HUES48 (cell line): ENCODE results near the gene PXDC1.

ENCODE experiments used
- H3K27ac ChIP-seq: one replicate; pipeline ENCODE4 v1.7.0; 2013; ENCODE audit warnings: low read depth, low read length, inconsistent platforms
- H3K27me3 ChIP-seq: 2 replicates; pipeline ENCODE4 v1.6.1; 2013; ENCODE audit warnings: mild to moderate bottlenecking, low read length; ENCODE audit not compliant: control insufficient read depth, insufficient read depth
- H3K36me3 ChIP-seq: 2 replicates; pipeline ENCODE4 v1.6.1; 2013; ENCODE audit warnings: low read length; ENCODE audit not compliant: control insufficient read depth, insufficient read depth
- H3K4me1 ChIP-seq: 2 replicates; pipeline ENCODE4 v1.6.1; 2013; ENCODE audit warnings: mild to moderate bottlenecking, low read length; ENCODE audit not compliant: control insufficient read depth, insufficient read depth
- H3K4me3 ChIP-seq: 2 replicates; pipeline ENCODE4 v1.5.1; 2013; ENCODE audit warnings: mild to moderate bottlenecking, low read depth, low read length
- H3K9ac ChIP-seq: 2 replicates; pipeline ENCODE4 v1.6.1; 2013; ENCODE audit warnings: mild to moderate bottlenecking, low read depth, low read length, moderate library complexity
- H3K9me3 ChIP-seq: 2 replicates; pipeline ENCODE4 v1.6.1; 2013; ENCODE audit warnings: low read length; ENCODE audit not compliant: control insufficient read depth, insufficient read depth

PXDC1 gene, protein sequence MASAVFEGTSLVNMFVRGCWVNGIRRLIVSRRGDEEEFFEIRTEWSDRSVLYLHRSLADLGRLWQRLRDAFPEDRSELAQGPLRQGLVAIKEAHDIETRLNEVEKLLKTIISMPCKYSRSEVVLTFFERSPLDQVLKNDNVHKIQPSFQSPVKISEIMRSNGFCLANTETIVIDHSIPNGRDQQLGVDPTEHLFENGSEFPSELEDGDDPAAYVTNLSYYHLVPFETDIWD

DNA sequence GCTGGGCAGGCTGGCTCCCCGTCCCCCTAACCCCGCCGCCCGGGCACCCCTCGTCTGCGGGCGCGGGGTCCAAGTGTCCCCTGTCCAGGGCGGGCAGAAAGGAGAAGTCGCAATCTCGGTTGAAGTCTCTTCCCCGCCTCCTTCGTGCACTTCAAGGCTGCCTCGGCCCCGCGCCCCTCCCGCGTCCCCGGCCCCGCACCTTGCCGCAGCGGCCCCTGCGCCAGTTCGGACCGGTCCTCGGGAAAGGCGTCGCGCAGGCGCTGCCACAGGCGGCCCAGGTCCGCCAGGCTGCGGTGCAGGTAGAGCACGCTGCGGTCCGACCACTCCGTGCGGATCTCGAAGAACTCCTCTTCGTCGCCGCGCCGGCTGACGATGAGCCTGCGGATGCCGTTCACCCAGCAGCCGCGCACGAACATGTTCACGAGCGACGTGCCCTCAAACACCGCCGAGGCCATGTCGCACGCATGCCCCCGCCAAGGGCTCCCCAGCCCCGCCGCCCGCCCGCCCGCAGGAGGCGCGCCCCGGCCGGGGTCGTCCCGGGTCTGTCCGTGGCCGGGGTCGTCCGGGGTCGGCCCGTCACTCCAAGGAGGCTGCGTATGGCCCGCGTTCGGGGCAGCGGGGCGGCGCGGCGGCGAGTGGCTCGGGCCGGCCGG is at the start of gene PXDC1:
Gene PXDC1 (minus strand): TSS at position 637 of the 653 bp plus-strand sequence. CDS start 182 bp downstream, at position 455.
- no peaks in the 10 kb centered on the region for H3K36me3 ChIP-seq
- H3K27me3 ChIP-seq: peaks cover 65% of the 10 kb centered on the region
- peaks cover 11% of the 10 kb centered on the region for H3K4me1 ChIP-seq
- no peaks in the 10 kb centered on the region for H3K9me3 ChIP-seq
- peak within 1 kb of the TSS; percentile 67 for H3K4me3 ChIP-seq
- H3K27ac ChIP-seq: peak within 1 kb of the TSS; percentile 18
- H3K9ac ChIP-seq: no peak within 1 kb of the TSS

DNA sequence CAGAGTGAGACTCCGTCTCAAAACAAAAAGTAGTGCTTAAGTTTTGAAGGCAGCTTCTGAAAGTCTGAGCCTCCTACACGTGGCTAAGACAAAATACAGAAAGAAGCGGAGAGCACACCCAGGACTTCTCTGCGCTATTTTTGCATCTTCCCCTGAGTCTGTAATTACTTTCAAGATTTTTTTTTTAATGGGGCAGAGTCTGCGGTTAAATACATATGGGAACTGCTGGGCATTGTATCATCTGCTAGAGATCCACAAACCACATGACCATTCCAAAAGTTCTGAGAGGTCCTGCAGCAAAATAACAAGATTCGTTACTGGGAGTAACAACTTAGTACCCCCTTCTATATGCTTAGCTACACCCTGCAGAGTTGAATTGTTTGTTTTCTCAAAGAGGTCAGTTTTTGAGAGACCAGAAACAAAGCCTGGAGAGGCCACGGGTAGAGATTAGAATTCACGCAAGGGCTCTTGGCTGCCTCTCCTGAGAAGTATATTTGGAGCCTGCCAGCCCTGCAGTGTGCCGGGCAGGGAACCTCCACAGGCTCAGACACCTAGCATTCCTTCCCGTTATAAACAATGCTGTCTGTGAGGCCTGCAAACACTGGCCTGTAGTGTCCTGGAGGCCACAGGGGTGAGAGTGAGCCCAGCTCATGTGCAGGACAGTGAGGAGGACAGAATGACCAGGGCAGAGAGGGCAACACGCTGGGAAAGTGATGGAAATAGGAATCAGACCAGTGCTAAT is 49.5 kb upstream of the PXDC1 start:
- no peaks in the 10 kb centered on the region for H3K27me3 ChIP-seq
- no peak overlapping the region for H3K27ac ChIP-seq
- peaks cover 3% of the 10 kb centered on the region; the same call in 1 of the 2 replicates for H3K4me1 ChIP-seq
- no peaks in the 10 kb centered on the region for H3K9me3 ChIP-seq
- H3K9ac ChIP-seq: no peak overlapping the region
- no peaks in the 10 kb centered on the region for H3K36me3 ChIP-seq
- no peak overlapping the region for H3K4me3 ChIP-seq

DNA sequence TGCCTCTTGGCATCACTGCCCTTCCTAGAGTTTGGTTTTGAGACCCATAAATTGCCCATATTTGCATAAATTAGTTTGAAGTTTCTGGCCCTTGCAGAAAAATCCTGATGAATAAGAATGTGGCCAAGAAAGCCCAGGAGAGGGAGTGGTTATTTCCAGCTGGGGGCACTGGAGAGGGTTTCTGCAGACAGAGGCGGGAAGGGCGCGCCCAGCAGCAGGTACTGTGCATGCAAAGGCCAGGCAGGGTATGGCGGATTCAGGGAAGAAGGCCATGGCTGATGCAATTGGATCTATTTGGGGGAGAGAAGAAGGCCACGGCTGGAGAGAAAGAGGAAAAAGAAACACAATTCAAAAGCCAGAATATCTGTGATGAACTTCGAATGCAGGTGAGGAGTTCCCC is 48.2 kb upstream of the PXDC1 start:
- Histone ChIP-seq H3K9ac (no peak overlapping the region), H3K36me3 (no peaks in the 10 kb centered on the region), H3K27ac (no peak overlapping the region), H3K27me3 (no peaks in the 10 kb centered on the region), H3K4me3 (no peak overlapping the region), H3K4me1 (peaks cover 3% of the 10 kb centered on the region; the same call in 1 of the 2 replicates), H3K9me3 (no peaks in the 10 kb centered on the region)

DNA sequence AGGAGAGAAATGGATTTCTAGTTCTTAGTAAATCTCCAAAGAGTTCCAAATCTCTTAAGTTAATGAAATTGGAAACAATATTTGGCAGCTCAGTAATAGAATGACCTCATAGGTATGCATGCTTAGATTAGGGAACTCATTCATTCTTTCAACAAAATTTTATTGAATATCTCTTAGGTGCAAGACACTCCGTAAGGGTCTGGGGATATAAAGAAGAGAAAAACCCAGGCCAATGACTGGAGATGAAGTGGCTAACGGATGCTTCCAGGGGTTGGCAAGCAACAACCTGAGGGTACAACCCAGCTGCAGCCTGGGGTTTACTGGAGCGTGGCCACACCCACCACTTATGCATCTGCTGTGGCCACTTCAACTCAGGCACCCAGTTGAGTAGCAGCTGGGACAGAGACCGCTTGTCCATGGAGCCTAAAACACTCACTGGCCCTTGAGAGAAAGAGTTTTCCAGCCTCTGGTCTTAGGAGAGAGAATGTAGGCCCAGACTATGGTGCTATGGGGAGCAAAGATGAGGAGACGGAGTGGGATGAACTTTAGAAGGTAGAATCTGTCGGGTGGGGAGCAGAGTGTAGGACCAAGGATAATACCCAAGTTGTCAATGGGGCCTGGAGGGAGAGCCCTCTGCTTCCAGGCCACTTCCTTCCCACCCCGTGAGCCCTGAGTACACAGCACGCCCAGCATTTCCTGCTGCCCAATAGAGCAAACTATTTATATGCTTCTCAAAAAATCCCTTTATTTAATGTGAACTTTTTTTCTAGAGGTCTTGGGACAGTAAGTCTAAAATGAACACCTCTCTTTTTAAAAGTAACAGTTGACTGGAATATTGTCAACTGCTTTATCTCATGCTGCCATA is 46.8 kb upstream of the PXDC1 start:
- H3K4me3 ChIP-seq: no peak overlapping the region

DNA sequence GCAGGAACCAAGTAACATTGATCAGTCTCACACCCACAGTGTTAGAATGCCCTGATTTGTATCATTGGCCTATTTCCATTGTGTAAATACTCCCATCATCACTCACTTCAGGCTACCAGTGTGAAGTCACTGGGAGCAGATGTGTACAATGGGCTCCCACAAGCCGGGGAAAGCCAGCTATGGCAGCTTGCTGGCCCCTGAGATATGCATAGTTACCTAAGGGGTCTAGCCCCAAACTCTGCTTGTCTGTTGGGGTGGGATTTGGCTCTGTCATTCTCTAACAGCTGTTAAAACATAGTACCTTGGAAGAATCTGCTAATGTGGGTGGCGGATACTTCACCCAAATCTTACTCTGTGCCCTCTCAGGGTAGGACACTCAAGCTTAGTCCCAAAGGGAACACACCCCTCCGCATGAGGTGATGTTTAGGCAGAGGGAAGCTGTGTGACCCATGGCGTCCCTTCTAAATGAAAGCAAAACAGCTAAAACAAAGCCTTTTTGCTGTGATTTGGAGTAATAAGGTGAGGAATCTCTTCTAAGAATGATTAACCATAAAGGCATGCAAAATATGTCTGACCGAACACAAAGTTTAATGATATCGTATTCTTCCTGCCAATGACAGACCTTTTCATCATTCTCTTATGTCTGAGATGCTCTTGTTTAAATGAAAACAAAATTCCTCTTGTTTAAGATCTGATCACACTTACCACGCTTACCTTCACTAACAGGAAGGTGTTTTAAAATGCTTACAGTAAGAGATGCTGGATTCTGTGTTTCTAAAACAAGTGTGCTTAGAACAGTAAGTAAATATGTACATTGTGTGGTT is 45.9 kb upstream of the PXDC1 start:
- no peaks in the 10 kb centered on the region for H3K36me3 ChIP-seq
- no peak overlapping the region for H3K4me3 ChIP-seq
- H3K27ac ChIP-seq: no peak overlapping the region
- H3K4me1 ChIP-seq: peaks cover 3% of the 10 kb centered on the region; the same call in 1 of the 2 replicates
- no peaks in the 10 kb centered on the region for H3K9me3 ChIP-seq
- no peaks in the 10 kb centered on the region for H3K27me3 ChIP-seq
- no peak overlapping the region for H3K9ac ChIP-seq

More for the DNA sequence above, 46.8 kb upstream of the PXDC1 start:
- H3K27ac ChIP-seq: no peak overlapping the region
- H3K4me1 ChIP-seq: peaks cover 3% of the 10 kb centered on the region; the same call in 1 of the 2 replicates
- H3K9ac ChIP-seq: no peak overlapping the region
- H3K36me3 ChIP-seq: no peaks in the 10 kb centered on the region
- H3K27me3 ChIP-seq: no peaks in the 10 kb centered on the region
- no peaks in the 10 kb centered on the region for H3K9me3 ChIP-seq

DNA sequence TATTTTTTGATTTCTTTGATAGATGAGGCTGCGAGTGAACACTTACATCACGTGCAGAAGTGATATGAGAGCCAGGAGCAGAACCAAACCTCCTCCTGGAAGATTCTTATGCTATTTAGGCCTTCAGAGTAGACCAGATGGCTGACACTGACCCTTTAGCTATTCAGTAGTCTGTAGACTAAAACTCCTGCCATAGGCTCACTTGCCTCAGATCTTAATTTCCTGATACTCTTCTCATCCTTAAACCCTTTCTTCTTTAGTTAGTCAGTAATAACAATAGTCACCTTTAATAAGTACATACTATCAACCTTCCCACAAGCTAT is 45.2 kb upstream of the PXDC1 start:
- H3K36me3 ChIP-seq: no peaks in the 10 kb centered on the region
- no peak overlapping the region for H3K4me3 ChIP-seq
- no peaks in the 10 kb centered on the region for H3K9me3 ChIP-seq
- H3K27ac ChIP-seq: no peak overlapping the region
- H3K27me3 ChIP-seq: no peaks in the 10 kb centered on the region
- no peak overlapping the region for H3K9ac ChIP-seq
- peaks cover 3% of the 10 kb centered on the region; the same call in 1 of the 2 replicates for H3K4me1 ChIP-seq

DNA sequence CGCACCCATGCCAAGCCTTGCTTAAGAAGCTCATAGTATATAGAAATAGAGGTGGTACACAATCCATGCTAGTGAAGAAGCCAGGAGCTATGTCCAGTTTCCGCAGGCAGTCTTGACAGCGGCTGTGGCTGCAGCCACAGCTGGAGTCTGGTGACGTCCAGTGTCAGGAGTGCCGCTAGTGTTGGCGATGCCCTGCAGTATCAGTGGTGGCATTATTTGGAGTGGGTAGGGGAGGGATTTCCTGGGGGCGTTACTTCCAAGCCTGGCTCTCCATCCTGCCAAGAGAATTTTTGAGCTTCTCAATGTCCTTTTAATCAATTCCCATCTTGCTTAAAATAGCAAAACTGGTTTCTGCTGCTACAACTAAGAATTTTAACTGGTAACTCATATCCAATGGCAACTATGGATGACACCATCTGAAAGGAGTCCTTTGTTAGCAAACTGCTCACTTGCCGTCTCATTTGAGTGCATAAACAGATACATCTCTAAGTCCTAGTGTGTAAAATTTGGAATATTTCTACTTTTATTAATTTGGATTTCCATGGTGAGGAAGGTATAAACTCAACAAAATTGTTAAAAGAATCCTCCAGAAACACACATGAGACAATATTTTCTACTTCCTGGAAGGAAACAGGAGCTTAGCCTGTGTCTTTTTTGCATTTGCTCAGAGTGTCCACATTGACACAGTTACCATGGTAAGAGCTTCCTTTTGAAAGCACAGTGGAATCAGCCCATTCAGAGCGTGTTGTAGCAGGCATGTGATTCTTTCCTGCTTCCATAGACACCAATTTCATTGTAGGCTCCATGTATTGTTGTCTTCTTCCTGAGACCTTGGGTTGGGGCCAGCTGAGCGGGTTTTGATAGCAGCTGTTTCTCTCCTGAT is 44.6 kb upstream of the PXDC1 start:
- no peaks in the 10 kb centered on the region for H3K36me3 ChIP-seq
- H3K4me3 ChIP-seq: no peak overlapping the region
- H3K27ac ChIP-seq: no peak overlapping the region
- no peak overlapping the region for H3K9ac ChIP-seq
- 0 out of 2 replicates have a peak, but pooled peaks cover 3% of the 10 kb centered on the region for H3K4me1 ChIP-seq
- no peaks in the 10 kb centered on the region for H3K9me3 ChIP-seq
- no peaks in the 10 kb centered on the region for H3K27me3 ChIP-seq

DNA sequence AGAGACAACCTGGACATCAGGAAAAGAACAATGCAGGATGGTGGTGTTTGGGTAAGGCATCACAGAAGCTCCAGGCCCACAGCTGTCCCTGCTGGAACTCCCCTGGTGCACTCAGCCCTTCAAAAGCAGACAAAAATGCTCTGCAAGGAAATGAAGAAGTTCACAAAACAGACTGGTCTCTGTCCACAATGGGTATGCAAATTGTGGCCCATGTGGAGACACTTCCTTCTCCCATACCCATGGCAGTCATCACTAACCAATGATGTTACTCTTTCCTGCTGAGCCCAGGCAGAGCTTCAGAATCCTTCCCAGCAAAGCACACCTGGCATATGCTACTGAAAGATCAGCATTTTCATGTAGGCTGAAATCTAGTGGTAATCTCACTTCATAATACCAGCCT is 42.6 kb upstream of the PXDC1 start:
- Histone ChIP-seq H3K4me3 (no peak overlapping the region), H3K9me3 (no peaks in the 10 kb centered on the region), H3K4me1 (0 out of 2 replicates have a peak, but pooled peaks cover 3% of the 10 kb centered on the region), H3K27ac (no peak overlapping the region), H3K27me3 (no peaks in the 10 kb centered on the region), H3K36me3 (no peaks in the 10 kb centered on the region), H3K9ac (no peak overlapping the region)

DNA sequence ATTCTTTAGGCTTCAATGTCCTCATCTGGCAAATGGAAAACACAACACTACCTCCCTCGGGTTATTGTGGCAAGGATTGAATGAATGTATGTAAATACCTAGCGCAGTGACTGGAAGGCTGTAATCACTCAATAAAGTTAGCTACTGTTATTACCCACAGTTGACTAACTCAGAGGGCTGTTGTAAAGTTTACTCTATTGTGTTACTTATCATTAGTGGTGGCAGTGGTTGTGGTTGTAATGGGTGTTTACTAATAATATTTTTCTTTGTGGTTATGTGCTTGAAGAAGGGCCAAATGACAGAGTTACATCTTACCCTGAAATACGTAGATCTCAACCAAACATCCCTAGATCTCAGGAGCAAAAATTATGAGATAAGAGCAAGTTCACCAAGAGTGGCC is 42.0 kb upstream of the PXDC1 start:
- Histone ChIP-seq H3K27ac (no peak overlapping the region), H3K36me3 (no peaks in the 10 kb centered on the region), H3K4me3 (no peak overlapping the region), H3K9me3 (no peaks in the 10 kb centered on the region), H3K27me3 (no peaks in the 10 kb centered on the region), H3K4me1 (0 out of 2 replicates have a peak, but pooled peaks cover 3% of the 10 kb centered on the region), H3K9ac (no peak overlapping the region)
